Glomerular visceral epithelial cell (primary cell): ENCODE results near the gene AKT2.
"Not testable (repeated sequence)": the region's sequence is repeated elsewhere in the genome, so short reads cannot be mapped to it uniquely, and the experiment has no call there.

ENCODE experiments used
- DNase-seq: peaks from one replicate; pipeline ENCODE4 v3.0.0-alpha.2; 2016; ENCODE audit errors: extremely low spot score

Gene AKT2

GRCh38 chr19:40219029-40219428 lies 66.1 kb downstream of the AKT2 start:
- DNase-seq, result not testable (repeated sequence)

DNA sequence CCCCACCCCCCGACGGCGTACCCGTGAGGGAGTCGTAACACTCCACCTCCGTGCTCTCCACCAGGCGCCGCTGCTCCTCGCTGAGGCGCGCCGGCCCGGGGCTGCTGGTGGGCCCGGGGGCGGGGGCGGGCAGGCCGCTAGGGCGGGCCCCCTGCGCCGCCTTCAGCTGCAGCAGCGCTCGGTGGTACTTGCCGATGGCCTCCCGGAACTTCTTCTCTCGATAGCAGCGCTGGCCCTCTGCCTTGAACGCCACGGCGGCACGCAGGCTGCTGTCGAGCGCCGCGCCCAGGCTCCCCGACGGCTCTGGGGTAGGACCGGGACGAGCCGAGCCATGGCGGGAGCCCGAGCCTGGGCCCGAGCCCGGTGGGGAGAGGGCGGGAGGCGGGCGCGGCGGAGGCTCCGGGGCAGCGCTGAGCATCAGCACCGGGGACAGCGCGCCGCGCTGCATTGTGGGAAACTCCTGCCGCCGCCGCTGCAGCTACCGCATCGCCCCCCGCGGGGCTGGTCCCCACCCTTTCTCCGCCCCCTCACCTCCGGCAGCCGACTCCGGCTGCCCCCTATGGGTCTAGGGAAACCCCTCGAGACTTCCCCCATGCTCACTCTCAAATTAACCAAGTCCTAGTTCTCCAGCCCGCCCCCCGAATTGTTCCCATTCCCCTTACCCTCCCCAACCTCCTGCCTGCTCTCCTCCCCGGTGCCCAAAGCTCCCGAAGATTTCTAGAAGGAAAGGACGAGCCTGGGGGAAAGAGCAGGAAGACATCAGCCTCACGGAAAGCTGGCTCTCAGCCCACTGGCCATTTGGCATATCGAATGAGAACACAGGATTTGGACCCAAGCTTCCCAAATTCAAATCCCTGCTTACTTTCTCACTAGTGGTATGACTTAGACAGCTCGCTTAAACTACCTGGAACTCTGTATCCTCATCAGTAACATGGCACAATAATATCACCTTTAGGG lies 66.9 kb downstream of the AKT2 start, which contains the start of gene TTC9B:
Gene TTC9B (minus strand): TSS at position 451 of the 957 bp plus-strand sequence. CDS start 3 bp downstream, at position 448.
- DNase-seq, result no peak

DNA sequence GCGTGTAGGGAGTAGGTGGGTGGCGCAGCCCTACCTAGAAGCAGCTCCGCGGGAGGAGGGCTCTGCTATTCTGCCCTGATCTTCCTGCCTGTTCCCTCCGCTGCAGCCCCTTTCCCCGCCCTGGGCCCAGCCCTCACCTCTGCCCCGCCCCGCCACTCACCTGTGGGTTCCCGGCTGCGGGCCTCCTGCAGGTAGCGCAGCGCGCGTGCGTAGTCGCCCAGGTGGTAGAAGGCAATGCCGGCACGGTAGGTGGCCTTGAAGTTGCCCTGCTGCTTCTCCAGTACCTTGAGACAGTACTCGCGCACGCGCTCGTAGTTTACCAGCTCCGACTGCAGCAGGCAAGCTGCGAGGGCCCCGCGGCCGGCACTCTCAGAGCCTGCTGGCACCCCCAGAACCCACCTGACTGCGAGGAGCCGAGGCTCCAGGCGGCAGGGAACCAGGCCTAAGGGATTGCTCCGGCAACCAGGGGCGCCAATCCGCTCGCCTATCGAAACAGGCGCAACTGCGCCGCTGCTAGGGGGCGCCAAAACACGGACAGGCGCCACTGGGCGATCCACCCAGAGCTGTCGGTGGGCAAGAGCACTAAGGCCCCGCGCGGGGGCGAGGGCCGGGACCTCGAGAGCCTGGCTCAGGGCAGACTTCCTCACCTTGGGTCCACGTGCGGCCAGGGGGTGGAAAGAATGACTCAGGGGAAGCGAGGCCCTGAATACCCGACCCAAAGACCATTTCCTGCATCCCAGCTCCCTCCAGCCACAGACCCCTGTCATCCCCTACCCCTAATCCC lies 67.9 kb downstream of the AKT2 start:
- no peak for DNase-seq

GRCh38 chr19:40216777-40217026 lies 68.4 kb downstream of the AKT2 start:
- no peak for DNase-seq

- no peak for DNase-seq
These were observed 69.0 kb downstream of the AKT2 start for GRCh38 chr19:40216013-40216776.

GRCh38 chr19:40214936-40215335 lies 70.2 kb downstream of the AKT2 start:
- DNase-seq, result no peak

- DNase-seq, result no peak
These were observed 71.1 kb downstream of the AKT2 start for GRCh38 chr19:40213882-40214570.

GRCh38 chr19:40213251-40213829 lies 71.8 kb downstream of the AKT2 start:
- no peak for DNase-seq

DNA sequence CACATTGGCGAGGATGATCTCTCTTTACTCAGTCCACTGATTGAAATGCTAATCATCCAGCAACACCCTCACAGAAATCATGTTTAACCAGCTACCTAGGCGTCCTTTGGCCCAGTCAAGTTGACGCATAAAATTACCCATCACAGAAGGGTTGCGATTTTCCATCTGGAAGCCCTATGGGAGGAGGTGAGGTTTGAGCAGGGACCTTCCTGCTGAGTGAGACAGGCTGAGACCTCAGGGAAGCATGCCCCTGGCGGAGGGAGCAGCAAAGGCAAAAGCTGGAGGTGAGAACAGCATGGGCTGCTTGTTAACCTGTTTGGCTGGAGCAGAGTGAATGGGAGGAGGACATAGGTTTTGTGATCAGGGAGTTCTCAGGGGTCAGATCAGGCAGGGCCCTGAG lies 74.3 kb downstream of the AKT2 start:
- DNase-seq, result no peak

DNA sequence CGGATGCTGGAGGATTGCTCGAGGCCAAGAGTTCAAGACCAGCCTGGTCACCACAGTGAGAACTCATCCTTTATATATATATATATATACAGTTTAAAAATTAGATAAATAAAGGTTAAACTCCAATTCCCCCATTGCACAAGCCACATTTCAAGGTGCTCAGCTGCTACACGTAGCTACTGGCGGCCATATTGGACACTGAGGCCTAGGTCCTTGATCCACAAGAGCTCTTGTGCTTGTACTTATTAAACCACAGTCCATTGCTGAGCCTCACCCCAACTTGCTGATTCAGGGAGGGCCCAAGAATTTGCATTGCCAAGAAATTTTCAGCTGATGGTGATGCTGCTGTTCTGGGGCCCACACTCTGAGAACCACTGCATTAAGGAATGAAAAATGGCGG lies 76.5 kb downstream of the AKT2 start:
- no peak for DNase-seq

DNA sequence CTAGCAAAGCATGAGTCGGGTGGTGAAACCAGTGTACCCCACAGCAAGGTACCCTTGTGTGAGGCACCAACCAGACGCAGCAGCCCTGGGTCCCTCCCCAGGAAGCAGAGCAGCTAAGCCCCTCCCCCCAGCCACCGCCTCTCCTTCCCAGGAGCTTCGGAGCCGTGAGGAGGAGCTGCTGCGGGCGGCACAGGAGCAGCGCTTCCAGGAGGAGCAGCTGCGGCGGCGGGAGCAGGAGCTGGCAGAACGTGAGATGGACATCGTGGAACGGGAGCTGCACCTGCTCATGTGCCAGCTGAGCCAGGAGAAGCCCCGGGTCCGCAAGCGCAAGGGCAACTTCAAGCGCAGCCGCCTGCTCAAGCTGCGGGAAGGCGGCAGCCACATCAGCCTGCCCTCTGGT lies 79.4 kb downstream of the AKT2 start:
- no peak for DNase-seq

GRCh38 chr19:40204381-40204780 lies 80.8 kb downstream of the AKT2 start:
- DNase-seq, result no peak

DNA sequence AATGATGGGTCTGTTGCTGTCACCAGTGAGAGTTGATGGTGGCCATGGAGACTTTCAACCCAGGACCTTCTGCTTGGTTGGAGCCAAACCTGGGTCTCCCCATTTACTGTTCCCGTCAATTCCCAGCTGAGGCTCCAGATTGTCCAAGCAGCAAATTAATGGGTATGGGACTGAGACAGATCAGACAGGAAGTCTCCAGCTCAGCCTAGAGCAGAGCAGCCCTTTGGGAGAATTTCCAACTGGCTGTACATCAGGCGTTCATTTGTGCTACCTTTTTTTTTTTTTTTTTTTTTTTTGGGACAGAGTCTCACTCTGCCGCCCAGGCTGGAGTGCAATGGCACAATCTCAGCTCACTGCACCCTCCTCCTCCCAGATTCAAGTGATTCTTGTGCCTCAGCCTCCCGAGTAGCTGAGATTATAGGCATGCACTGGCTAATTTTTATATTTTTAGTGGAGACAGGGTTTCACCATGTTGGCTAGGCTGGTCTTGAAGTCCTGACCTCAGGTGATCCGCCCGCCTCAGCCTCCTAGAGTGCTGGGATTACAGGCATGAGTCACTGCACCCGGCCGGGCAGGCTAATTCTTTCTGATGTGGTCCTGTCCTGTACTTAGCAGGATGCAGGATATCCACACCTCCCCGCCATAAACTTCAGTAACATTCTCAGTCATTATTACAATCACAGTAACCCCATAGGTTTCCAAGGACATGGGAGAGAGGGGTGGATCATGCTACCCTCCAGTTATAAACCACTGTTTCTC lies 84.6 kb downstream of the AKT2 start:
- DNase-seq, result peak; percentile 38

DNA sequence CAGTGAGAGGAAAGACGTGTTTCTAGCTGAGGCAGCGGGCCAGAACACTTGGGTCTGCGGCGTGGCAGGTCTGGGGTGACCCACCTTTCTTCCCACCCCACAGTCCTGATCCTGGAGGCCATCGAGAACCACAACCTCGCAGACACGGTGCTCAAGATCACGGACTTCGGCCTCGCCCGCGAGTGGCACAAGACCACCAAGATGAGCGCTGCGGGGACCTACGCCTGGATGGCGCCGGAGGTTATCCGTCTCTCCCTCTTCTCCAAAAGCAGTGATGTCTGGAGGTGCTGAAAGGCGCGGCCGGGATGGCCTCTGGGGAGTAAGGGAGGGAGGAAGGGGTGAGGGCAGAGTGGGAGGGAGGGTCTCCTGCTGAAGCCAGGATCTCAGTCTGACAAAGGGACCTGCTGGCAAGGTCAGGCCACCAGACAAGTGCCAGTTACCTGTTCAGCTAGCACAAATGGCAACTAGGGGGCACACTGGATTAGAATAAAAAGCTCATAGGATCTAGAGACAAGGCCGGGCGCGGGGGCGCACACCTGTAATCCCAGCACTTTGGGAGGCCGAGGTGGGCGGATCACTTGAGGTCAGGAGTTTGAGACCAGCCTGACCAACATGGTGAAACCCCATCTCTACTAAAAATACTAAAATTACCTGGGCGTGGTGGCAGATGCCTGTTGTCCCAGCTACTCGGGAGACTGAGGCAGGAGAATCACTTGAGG lies 86.7 kb downstream of the AKT2 start:
- no peak for DNase-seq

DNA sequence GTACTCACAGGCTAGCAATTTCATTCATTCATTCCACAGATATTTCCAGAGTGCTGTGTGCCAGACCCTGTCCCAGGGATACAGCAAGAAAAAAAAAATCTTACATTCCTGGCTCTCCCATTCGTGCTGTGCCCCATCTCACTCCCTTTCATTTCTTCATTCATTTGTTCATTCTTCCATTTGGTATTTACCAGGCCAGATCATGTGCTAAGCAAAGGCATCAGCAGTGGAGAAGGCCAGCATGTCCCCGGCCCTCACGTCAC lies 91.6 kb downstream of the AKT2 start:
- no peak for DNase-seq

DNA sequence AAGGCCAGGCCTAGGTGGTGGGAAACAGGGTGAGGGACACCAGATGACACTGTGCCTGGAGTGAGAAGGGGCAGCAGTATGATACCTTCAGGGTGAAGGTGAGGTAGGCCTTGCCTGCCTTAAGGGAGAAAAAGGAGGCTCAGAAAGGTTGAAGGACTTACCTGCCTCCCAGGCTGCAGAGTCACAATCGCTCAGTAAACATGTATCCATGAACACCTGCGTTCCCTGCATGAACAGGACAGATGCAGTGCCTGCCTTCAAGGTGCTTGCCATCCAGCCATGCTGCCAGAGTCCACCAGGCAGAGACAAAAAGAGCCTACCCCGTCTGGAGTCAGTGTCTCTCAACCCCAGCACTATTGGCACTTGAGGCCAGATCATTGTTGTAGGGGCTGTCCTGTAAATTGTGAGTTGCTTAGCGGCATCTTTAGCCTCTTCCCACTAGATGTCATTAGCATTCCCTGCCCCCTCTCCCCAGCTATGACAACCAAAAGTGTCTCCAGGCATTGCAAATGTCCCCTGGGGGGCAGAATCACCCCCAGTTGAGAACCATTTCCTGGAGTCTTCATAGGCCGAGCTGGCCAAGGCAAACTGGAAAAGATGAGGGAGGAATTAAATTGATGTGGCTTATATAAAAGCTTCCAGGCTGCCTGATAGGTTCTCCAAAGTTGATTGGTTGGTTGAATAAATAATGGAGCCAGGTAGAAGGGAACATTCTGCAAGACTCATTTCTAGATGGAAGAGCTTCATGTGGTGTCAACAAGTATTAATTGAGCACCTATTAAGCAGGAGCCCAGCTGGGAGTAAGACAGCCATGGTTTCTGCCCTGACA lies 92.2 kb downstream of the AKT2 start:
- no peak for DNase-seq

DNA sequence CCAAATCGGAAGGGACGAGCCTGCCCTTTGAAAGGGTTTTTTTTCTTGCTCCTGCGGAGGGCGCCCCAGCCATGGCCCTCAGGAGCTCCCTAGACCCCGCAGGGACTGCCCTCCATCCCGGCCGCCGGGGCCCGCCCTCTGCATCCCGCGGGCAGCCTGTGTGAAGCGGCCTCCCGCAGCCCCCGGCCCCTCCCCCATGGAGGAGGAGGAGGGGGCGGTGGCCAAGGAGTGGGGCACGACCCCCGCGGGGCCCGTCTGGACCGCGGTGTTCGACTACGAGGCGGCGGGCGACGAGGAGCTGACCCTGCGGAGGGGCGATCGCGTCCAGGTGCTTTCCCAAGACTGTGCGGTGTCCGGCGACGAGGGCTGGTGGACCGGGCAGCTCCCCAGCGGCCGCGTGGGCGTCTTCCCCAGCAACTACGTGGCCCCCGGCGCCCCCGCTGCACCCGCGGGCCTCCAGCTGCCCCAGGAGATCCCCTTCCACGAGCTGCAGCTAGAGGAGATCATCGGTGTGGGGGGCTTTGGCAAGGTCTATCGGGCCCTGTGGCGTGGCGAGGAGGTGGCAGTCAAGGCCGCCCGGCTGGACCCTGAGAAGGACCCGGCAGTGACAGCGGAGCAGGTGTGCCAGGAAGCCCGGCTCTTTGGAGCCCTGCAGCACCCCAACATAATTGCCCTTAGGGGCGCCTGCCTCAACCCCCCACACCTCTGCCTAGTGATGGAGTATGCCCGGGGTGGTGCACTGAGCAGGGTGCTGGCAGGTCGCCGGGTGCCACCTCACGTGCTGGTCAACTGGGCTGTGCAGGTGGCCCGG lies 93.1 kb downstream of the AKT2 start:
- DNase-seq, result peak; percentile 36
